ENCODE measurements around the gene INTS11. TPM values are rescaled to one million over a fixed set of nuclear protein-coding genes. Genes with fewer than 3 reads are reported as not detected.

Gene INTS11
- total RNA-seq, 1 experiment from 2014 or later = 139 TPM

GRCh38 chr1:1371364-1371745, 46.9 kb upstream of the INTS11 start:
- Histone ChIP-seq H2BK12ac (ENCODE audit: insufficient read length, low read depth, low read length) (no peak overlapping the region), H3K23me2 (ENCODE audit: insufficient read length, low read depth, low read length, poor library complexity, severe bottlenecking) (peaks cover 10% of the 10 kb centered on the region), H4K91ac (ENCODE audit: insufficient read length, low read depth, low read length) (no peak overlapping the region), H3K4me1 (ENCODE audit: insufficient read depth, low read length) (no peaks in the 10 kb centered on the region; the same call in 1 of the 2 replicates), H3K18ac (ENCODE audit: insufficient read length, low read depth, low read length) (peak overlapping the region; percentile 25), H3K4ac (ENCODE audit: low read depth, low read length) (no peak overlapping the region; the same call in 1 of the 2 replicates), H3K23ac (ENCODE audit: insufficient read length, low read depth, low read length) (no peak overlapping the region), H4K20me1 (ENCODE audit: control insufficient read depth, insufficient read depth, insufficient read length) (no peaks in the 10 kb centered on the region), H3K9me3 (ENCODE audit: control insufficient read depth, low read depth, low read length) (peaks cover 13% of the 10 kb centered on the region), H4K8ac (replicated peaks; ENCODE audit: insufficient read length, low read depth, low read length) (no peak overlapping the region), H3K4me2 (ENCODE audit: insufficient read depth, insufficient read length, low read length) (no peak overlapping the region), H3K79me1 (ENCODE audit: insufficient read depth, low read depth, low read length, poor library complexity, severe bottlenecking) (peaks cover 13% of the 10 kb centered on the region), H3T11ph (ENCODE audit: low read length) (no peak overlapping the region), H2BK120ac (ENCODE audit: low read depth, low read length, poor library complexity, severe bottlenecking) (no peak overlapping the region), H3K14ac (ENCODE audit: insufficient read depth, low read length) (no peak overlapping the region), H3K27me3 (ENCODE audit: insufficient read depth, low read length) (no peaks in the 10 kb centered on the region), H3K56ac (ENCODE audit: insufficient read length, low read depth, low read length) (no peak overlapping the region), H4K5ac (ENCODE audit: insufficient read length, low read depth, low read length) (no peak overlapping the region), H2BK5ac (ENCODE audit: insufficient read length, low read length) (no peak overlapping the region), H2AK5ac (ENCODE audit: insufficient read length, low read length) (no peak overlapping the region), H2BK20ac (ENCODE audit: low read depth, low read length, poor library complexity, severe bottlenecking) (no peak overlapping the region), H3K27ac (ENCODE audit: insufficient read length, low read depth, low read length) (no peak overlapping the region), H2BK15ac (ENCODE audit: low read depth, low read length) (no peak overlapping the region), H3K9ac (ENCODE audit: extremely low read depth, insufficient read length, low read length) (no peak overlapping the region), H2AFZ (ENCODE audit: low read length) (no peak overlapping the region), H3K79me2 (ENCODE audit: insufficient read depth, low read length) (peaks cover 4% of the 10 kb centered on the region; the same call in 1 of the 2 replicates)
- no peak for DNase-seq
- H3K9me3 Mint-ChIP-seq = no peaks in the 10 kb centered on the region; a peak in 1 of 5 replicates
- H3K4me3 Mint-ChIP-seq = no peak overlapping the region
- WGBS (ENCODE audit: extremely low coverage, insufficient read length, low lambda C conversion rate) = no CpG with 5 or more reads among the region's 12 CpGs
- H3K4me1 Mint-ChIP-seq = peaks cover 3 to 8% of the 10 kb centered on the region in 2 experiments
- TF ChIP-seq CTCF (conservative IDR thresholded peaks at IDR 0.05) = no peak
- peaks cover 6 to 20% (median 12%) of the 10 kb centered on the region in 3 experiments for H3K36me3 Mint-ChIP-seq (ENCODE audit: insufficient read depth in 1 of 3, low read depth in 3 of 3)
- H3K27ac Mint-ChIP-seq = no peak overlapping the region
- H3K27me3 Mint-ChIP-seq (ENCODE audit: low read depth) = peaks cover 5% of the 10 kb centered on the region; the same call in 1 of the 2 replicates
